GM12891 (cell line): Measurements from ENCODE around the gene NYAP2.

ENCODE experiments used
- PAX5 ChIP-seq: IDR thresholded peaks from 2 replicates; pipeline ENCODE4 v1.6.1; 2011; ENCODE audit warnings: low read length, moderate library complexity, mild to moderate bottlenecking; ENCODE audit not compliant: insufficient read depth, severe bottlenecking
- POLR2A ChIP-seq: IDR thresholded peaks from 2 replicates; pipeline ENCODE4 v1.6.1; 2011; ENCODE audit warnings: low read depth, low read length, control low read depth
- POLR2AphosphoS5 ChIP-seq: IDR thresholded peaks from 2 replicates; pipeline ENCODE4 v1.6.1; 2011; ENCODE audit warnings: low read depth, low read length, control low read depth
- TAF1 ChIP-seq: IDR thresholded peaks from 2 replicates; pipeline ENCODE4 v1.6.1; 2011; ENCODE audit warnings: low read depth, low read length, control low read depth

- no peak for TF ChIP-seq PAX5
- TF ChIP-seq POLR2A, result no peak
- no peak for TF ChIP-seq POLR2AphosphoS5
- no peak for TF ChIP-seq TAF1
These were observed 232.8 kb downstream of the NYAP2 start for GRCh38 chr2:225632351-225632750.
